ENCODE results near the gene CRELD1.
"Not testable (repeated sequence)": the region's sequence is repeated elsewhere in the genome, so short reads cannot be mapped to it uniquely, and the experiment has no call there.

CRELD1 gene, protein sequence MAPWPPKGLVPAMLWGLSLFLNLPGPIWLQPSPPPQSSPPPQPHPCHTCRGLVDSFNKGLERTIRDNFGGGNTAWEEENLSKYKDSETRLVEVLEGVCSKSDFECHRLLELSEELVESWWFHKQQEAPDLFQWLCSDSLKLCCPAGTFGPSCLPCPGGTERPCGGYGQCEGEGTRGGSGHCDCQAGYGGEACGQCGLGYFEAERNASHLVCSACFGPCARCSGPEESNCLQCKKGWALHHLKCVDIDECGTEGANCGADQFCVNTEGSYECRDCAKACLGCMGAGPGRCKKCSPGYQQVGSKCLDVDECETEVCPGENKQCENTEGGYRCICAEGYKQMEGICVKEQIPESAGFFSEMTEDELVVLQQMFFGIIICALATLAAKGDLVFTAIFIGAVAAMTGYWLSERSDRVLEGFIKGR

GRCh38 chr3:9933561-9934234 is at the start of gene CRELD1:
CRELD1 (plus strand) TSS chr3:9933834; CDS start chr3:9934439, 605 bp downstream.
- peak; percentile 94 for DNase-seq

GRCh38 chr3:9884555-9885165 is 49.0 kb upstream of the CRELD1 start:
- DNase-seq: peak; percentile 44

- DNase-seq: no peak
These were observed 47.3 kb upstream of the CRELD1 start for GRCh38 chr3:9886328-9886727.

- DNase-seq: no peak
These were observed 46.2 kb upstream of the CRELD1 start for GRCh38 chr3:9887480-9887879.

- no peak for DNase-seq
These were observed 45.1 kb upstream of the CRELD1 start for GRCh38 chr3:9888540-9888939.

DNA sequence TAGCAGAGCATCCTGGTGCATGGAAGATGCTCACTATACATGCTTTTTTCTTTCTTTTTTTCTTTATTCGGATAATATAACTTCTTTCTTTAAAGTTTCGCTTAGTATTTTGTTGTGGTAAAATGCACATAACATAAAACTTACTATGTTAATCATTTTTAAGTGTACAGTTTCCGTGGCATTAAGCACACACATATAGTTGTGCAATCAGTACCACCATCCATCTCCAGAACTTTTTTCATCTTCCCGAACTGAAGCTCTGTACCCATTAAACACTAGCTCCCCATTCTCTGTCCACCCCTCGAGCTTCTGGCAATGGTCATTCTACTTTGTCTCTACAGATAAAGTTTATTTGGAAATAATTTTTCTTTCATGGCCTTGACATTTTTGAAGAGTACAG is 44.2 kb upstream of the CRELD1 start:
- DNase-seq: no peak

DNA sequence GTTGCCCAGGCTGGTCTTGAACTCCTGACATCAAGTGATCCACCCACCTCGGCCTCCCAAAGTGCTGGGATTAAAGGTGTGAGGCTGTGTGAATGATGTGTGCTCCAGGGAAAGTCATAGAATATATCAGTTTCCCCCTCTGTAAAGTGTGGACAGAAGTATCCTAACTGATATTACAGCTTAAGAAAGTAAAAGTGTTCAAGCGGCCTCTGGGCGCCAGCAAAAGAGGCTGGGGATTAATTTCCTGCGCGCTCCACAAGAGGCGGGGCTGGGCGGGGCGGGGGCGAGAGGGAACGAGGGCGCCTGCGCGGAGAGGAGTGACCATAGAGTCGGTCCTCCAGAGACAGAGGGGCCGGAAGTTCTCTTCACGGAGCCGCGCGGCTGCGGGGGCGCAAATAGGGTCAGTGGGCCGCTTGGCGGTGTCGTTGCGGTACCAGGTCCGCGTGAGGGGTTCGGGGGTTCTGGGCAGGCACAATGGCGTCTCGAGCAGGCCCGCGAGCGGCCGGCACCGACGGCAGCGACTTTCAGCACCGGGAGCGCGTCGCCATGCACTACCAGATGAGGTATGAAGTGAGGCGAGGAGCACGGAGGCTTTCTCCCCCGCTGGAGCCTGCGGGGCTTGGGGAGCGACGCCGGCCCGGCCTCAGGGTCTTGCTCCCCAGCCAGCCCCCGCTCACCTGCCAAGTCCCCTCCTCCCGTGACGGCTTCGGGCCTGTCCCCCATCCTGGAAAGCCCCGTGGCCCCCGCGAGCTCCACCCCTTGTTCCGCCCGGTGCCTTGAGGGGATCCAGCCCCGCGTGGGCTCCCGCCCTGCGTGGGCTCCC is 43.2 kb upstream of the CRELD1 start, which contains the start of gene JAGN1:
Gene JAGN1, plus strand, starts transcription at position 362 of the 823 bp plus-strand sequence. Its CDS starts 113 bp downstream, at position 475.
- peak; percentile 86 for DNase-seq

GRCh38 chr3:9891072-9891622 is 42.5 kb upstream of the CRELD1 start:
- DNase-seq: no peak

DNA sequence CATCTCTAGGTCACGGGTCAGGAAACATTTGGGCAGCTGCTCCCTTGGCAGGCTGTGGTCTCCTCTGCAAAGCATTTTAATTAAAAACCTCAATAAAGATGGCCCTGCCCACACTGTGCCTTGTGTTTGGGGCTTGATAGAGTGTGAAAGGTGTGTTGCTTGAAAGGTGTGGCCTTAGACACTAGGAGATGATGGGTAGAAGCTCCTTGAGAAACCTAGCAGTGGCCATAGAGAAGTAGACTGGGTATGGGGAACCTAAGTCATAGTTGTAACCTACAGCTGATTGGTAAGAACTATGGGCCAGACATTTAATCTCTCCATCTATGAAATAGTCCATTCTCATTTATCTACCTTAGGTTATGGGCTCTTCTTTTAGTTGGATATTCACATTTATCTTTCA is 39.9 kb upstream of the CRELD1 start:
- no peak for DNase-seq

DNA sequence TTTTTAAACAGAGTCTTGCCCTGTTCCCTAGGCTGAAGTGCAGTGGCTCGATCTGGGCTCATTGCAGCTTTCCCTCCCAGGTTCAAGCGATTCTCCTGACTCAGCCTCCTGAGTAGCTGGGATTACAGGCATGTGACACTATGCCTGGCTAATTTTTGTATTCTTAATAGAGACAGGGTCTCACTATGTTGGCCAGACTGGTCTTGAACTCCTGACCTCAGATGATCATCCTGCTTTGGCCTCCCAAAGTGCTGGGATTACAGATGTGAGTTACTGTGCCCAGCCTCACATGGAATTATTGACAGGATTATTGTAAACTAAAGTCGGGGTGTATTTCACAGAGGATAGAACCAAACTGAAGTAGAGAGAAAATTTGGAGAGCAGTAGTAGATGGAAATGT is 37.9 kb upstream of the CRELD1 start:
- not testable (repeated sequence) for DNase-seq

- DNase-seq: not testable (repeated sequence)
These were observed 36.8 kb upstream of the CRELD1 start for GRCh38 chr3:9896755-9897407.

- DNase-seq: no peak
These were observed 35.9 kb upstream of the CRELD1 start for GRCh38 chr3:9897408-9898372.

DNA sequence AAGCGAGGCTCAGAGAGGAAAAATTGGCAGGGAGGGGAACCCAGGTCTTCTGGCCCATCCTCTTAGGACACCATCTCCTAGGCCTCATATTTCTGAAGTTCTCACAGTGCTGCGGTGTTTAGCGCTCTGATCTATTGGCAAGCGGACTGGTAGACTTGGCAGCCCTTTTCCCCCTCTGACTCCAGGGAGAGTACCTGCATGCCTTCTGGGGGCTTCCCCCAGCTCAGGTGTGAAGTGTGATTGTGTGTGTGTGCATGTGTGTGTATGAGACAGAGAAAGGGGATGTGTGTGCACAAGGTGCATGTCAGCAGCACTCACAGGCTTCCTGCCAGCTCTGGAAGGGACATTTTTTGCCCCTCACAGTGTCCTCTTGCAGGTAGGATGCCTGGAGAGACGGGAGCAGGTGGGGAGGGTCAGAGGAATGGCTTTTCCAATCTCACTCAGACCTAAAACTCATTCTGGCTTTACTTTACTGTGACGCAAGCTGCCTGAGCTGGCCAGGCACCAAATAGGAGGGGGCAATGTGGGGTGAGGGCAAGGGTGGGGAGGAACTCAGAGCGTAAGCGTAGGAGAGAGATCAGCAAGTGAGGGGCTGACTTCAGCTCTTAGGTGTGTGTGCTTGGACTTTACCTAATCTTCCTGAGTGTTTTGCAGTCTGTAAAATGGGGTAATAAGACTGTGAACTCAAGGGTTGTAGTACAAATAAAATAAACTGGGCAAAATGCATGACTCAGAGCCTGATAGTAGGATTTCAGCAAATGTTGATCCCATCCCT is 35.0 kb upstream of the CRELD1 start:
- DNase-seq: no peak

- no peak for DNase-seq
These were observed 34.3 kb upstream of the CRELD1 start for GRCh38 chr3:9899289-9899791.

DNA sequence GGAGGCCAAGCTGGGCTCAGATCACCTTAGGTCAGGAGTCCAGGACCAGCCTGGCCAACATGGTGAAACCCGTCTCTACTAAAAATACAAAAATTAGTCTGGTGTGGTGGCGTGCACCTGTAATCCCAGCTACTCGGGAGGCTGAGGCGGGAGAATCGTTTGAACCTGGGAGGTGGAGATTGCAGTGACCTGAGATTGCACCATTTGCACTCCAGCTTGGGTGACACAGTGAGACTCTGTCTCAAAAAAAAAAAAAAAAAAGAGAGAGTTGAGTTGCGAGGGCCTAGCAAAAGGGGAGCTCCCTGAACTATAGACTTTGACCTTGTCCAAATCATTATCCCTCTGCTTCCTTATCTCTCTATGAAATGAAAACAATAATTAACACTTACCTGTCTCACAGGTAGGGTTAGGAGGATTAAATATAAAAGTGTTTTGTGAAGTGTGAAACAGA is 32.6 kb upstream of the CRELD1 start:
- DNase-seq: not testable (repeated sequence)

DNA sequence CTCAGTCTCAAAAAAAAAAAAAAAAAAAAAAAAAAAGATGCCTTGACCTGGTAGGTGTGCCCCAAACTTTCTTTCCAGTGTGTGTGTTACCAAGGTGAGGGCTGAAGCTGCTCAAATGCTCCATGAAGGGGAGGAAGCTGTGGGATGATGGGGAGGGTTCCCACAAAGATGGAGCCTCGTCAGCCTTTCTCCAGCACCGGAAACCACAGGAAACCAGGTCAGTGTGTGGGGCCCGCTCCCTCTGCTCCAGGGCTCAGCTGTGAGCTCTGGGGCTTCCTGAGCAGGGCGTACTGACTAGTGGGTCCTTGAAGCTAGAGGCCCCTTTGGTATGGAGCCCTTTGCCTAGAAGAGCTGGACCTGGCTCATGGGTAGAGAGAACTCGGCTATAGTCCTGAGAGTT is 31.7 kb upstream of the CRELD1 start:
- DNase-seq: no peak

- DNase-seq: no peak
These were observed 31.0 kb upstream of the CRELD1 start, which contains the start of gene IL17RE for GRCh38 chr3:9902372-9903237. IL17RE (plus strand) TSS chr3:9902848; CDS start chr3:9902933, 85 bp downstream.

GRCh38 chr3:9903238-9903624 is 30.4 kb upstream of the CRELD1 start:
- no peak for DNase-seq
